Choroid plexus epithelial cell (primary cell): ENCODE results near the gene ALG11.
A peak's percentile ranks its signal among the peaks of the same experiment; 100 is the strongest.

ENCODE experiments used
- DNase-seq: peaks from one replicate; pipeline ENCODE4 v3.0.0-alpha.2; 2010; ENCODE audit warnings: low read depth
- H3K4me3 ChIP-seq: 2 replicates; pipeline ENCODE4 v1.5.1; 2011; ENCODE audit warnings: low read depth, mild to moderate bottlenecking, control low read depth, low read length, moderate library complexity
- CTCF ChIP-seq: conservative IDR thresholded peaks from 2 replicates; pipeline ENCODE4 v1.5.1; 2011; ENCODE audit warnings: low read depth, mild to moderate bottlenecking, control low read depth, inconsistent platforms, low read length, moderate library complexity

The ALG11 gene

GRCh38 chr13:52016296-52016695 lies 4.1 kb downstream of the ALG11 start:
- no peak for TF ChIP-seq CTCF
- DNase-seq = no peak

GRCh38 chr13:52020191-52020590 lies 8.0 kb downstream of the ALG11 start:
- no peak overlapping the region for H3K4me3 ChIP-seq
- DNase-seq = no peak
- no peak for TF ChIP-seq CTCF

More at GRCh38 chr13:52016296-52016695, 4.1 kb downstream of the ALG11 start:
- H3K4me3 ChIP-seq = no peak overlapping the region

GRCh38 chr13:52022356-52022755 lies 10.2 kb downstream of the ALG11 start:
- DNase-seq = no peak
- no peak overlapping the region for H3K4me3 ChIP-seq
- TF ChIP-seq CTCF = no peak

GRCh38 chr13:52024481-52024880 lies 12.3 kb downstream of the ALG11 start, which contains the start of gene UTP14C:
UTP14C (plus strand) TSS chr13:52024691; CDS start chr13:52028805, 4,114 bp downstream.
- DNase-seq = no peak

GRCh38 chr13:52025475-52026245 lies 13.5 kb downstream of the ALG11 start:
- TF ChIP-seq CTCF = no peak
- H3K4me3 ChIP-seq = no peak overlapping the region
- DNase-seq = peak; percentile 4

More at GRCh38 chr13:52024481-52024880, 12.3 kb downstream of the ALG11 start, which contains the start of gene UTP14C:
- no peak for TF ChIP-seq CTCF
- no peak within 1 kb of the TSS for H3K4me3 ChIP-seq

GRCh38 chr13:52026246-52026626 lies 14.0 kb downstream of the ALG11 start:
- no peak for TF ChIP-seq CTCF
- H3K4me3 ChIP-seq = no peak overlapping the region
- no peak for DNase-seq

GRCh38 chr13:52027832-52028231 lies 15.6 kb downstream of the ALG11 start:
- no peak for TF ChIP-seq CTCF
- no peak for DNase-seq
- H3K4me3 ChIP-seq = no peak overlapping the region
